GM19193 (cell line): Measurements from ENCODE around the gene CAPZA1.

Source experiments
- POLR2A ChIP-seq: IDR thresholded peaks from 4 replicates; pipeline ENCODE4 v1.6.1; 2011; ENCODE audit not compliant: insufficient read depth, insufficient read length; ENCODE audit errors: extremely low read depth

The CAPZA1 gene

GRCh38 chr1:112687785-112688496, 68.3 kb downstream of the CAPZA1 start:
- TF ChIP-seq POLR2A, result no peak

GRCh38 chr1:112688781-112689193, 69.2 kb downstream of the CAPZA1 start:
- TF ChIP-seq POLR2A, result no peak

GRCh38 chr1:112689196-112689841, 69.7 kb downstream of the CAPZA1 start:
- no peak for TF ChIP-seq POLR2A

DNA sequence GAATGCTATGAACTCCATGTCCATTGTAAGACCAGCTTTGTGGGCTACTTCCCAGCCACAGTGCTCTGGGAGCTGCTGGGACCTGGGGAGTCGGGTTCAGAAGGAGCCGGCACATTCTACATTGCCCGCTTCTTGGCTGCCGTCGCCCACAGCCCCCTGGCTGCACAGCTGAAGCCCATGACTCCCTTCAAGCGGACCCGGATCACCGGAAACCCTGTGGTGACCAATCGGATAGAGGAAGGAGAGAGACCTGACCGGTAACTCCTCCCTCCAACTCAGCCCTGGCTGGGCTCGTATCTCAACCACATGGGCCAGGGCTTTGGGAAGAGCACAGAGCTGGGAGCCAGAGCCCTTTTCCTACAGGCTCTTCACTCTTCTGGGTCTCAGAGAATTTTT, 70.2 kb downstream of the CAPZA1 start:
- no peak for TF ChIP-seq POLR2A

GRCh38 chr1:112692681-112693080, 73.0 kb downstream of the CAPZA1 start:
- no peak for TF ChIP-seq POLR2A

- TF ChIP-seq POLR2A, result no peak
Measured at GRCh38 chr1:112693821-112694220, 74.2 kb downstream of the CAPZA1 start.

DNA sequence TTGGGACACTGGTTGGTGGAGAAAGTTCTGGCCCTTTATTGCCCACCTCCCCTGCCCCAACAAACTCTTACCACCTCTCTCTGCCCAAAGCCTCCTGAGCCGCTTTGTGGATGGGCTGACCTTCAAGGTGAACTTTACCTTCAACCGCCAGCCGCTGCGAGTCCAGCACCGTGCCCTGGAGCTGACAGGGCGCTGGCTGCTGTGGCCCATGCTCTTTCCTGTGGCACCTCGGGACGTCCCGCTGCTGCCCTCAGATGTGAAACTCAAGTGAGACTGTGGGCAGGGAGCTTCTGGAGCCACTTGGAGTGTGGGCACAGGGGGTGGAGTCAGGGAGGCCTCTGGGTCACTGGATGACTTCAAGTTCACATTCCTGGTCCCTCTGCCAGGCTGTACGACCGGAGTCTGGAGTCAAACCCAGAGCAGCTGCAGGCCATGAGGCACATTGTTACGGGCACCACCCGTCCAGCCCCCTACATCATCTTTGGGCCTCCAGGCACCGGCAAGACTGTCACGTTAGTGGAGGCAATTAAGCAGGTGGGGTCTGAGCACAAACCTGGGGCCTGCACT, 74.8 kb downstream of the CAPZA1 start:
- no peak for TF ChIP-seq POLR2A

DNA sequence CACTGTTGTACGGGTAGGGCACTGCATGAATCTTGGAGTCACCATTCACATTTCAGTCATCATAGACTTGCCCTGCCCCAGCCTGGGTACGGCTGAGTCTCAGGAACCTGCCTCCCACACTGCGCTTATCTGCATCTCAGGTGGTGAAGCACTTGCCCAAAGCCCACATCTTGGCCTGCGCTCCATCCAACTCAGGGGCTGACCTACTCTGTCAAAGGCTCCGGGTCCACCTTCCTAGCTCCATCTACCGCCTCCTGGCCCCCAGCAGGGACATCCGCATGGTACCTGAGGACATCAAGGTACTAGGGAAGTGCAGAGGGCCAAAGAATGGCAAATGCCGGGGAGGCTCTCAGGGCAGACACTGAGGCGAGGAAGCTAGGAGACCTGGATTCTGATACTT, 75.6 kb downstream of the CAPZA1 start:
- TF ChIP-seq POLR2A, result no peak

GRCh38 chr1:112696578-112697314, 77.1 kb downstream of the CAPZA1 start:
- TF ChIP-seq POLR2A, result no peak

DNA sequence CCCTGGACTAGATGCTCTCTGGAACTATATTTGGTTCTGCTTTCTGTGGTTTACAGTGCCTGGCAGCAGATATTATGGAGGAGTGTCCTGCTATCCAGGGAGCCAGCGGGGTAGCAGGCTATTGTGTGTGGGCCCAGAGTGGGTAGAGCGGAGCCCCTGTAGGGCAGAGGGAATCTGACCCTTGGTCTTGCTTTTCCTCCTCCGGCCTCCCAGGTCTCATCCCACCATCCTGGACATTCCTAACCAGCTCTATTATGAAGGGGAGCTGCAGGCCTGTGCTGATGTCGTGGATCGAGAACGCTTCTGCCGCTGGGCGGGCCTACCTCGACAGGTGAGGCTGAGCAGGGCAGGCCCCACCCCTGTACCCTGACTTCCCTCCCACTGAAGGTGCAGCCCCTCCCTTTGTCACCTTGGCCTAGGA, 78.2 kb downstream of the CAPZA1 start:
- TF ChIP-seq POLR2A, result no peak

DNA sequence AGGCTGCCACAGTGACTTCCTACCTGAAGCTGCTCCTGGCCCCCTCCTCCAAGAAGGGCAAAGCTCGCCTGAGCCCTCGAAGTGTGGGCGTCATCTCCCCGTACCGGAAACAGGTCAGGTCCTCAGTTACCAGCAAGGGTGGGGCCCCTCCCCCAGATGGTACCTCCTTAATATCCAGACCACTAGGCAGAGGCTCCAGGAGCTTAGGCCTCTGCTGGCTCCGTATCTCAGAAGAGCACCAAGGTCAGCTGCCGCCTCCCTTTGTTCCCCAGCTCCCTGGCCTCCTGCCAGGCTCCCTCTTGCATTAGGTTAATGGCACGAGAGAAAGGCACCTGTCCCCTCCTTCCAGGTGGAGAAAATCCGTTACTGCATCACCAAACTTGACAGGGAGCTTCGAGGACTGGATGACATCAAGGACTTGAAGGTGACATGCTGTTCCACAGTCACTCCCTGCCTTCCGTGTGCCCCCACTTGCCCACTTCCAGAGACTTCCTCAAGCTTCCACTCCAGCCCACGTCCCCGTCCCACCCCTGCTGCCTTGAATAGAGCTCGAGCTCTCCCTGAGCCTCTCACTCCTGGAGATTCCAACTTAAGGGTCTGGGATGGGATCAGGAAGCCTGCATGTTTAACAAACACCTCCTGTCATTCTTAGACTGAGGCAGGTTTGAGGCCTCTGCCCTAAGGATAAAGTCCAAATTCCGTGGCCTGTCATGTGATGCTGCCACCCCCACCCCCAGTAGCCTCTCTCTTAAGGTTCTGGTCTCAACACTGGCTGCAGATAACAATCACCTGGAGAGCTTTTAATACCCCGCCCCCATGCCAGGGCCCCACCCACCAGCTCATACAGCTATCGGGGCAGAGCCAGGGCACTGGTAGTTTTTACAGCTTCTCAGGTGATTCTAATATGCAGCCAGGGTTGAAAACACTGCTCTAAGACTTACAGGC, 79.0 kb downstream of the CAPZA1 start:
- TF ChIP-seq POLR2A, result no peak

DNA sequence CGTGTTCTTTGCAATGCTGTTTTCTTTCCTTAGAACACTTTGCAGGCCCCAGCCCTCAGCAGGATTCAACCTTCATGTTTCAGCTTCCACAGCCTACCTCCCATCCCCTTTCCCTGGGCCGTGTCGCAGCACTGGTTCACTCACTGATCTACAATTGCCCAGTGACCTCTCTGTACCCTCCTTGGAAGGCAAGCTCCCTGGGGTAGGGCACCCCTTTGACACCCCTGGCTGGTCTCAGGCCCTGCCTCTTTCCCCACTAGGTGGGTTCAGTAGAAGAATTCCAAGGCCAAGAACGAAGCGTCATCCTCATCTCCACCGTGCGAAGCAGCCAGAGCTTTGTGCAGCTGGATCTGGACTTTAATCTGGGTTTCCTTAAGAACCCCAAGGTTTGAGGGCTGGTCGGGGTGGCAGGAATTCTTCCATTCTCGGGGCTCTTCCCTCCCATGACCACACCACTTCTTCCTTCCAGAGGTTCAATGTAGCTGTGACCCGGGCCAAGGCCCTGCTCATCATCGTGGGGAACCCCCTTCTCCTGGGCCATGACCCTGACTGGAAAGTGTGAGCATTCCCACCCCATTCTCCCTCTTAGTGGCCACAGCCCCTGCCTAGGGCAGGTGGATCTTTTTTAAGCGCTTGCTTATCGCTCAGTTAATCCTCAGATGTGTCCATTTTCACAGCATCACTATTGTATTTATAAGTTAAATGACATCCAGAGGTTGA, 80.0 kb downstream of the CAPZA1 start:
- no peak for TF ChIP-seq POLR2A

DNA sequence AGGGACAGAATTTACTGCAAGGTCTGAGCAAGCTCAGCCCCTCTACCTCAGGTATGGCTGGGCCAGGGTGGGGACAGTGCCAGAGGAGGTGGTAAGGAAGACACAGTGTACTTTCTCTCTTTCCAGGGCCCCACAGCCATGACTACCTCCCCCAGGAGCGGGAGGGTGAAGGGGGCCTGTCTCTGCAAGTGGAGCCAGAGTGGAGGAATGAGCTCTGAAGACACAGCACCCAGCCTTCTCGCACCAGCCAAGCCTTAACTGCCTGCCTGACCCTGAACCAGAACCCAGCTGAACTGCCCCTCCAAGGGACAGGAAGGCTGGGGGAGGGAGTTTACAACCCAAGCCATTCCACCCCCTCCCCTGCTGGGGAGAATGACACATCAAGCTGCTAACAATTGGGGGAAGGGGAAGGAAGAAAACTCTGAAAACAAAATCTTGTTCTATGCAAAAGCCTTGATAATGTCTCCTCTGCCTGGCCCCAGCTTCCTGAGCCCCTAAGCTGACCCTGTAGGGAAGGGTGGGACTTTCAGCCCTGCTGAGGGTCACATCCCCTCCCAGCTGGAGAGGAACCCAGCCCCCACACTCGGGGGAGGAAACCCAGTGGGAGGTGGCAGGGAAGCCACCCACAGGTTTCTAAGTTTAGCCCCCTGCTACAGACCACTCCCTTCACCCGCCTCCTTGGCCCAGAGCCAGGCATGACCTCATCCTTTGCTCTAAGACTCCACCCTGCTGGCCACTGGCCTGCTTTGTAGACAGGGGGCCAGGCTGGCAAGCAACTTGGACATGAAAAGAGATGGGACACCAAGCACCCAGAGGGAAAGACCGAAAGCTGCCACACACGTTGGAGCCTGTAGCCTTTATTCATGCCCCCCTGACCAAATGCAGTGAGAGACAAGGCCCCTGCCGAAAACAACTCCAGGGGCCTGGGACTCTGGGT, 80.9 kb downstream of the CAPZA1 start:
- TF ChIP-seq POLR2A, result peak; percentile 34
